Endothelial cell of umbilical vein (primary cell): ENCODE data around the gene RGL3. TPM values are rescaled to one million over a fixed set of nuclear protein-coding genes. Genes with fewer than 3 reads are reported as not detected.

ENCODE experiments used
- BruUV-seq: library from RNA; stranded (reverse); fragments of 400-500 nt; replicated peaks from 2 replicates; lab custom pipeline; 2021; lab: Mats Ljungman, UMichigan
- CTCF ChIA-PET: fragments of 300-600, 350-600 bp; sonication (Branson Sonifier 250); formaldehyde crosslinking; loops from one replicate; lab custom pipeline; 2021; ENCODE audit warnings: antibody characterized with exemption, inconsistent platforms; lab: Charles Lee
- POLR2A ChIA-PET: fragments of 300-600, 350-600 bp; sonication (Branson Sonifier 250); formaldehyde crosslinking; loops from one replicate; lab custom pipeline; 2021; ENCODE audit warnings: antibody characterized with exemption, inconsistent platforms; lab: Charles Lee
- DNase-seq: peaks from one replicate; pipeline ENCODE4 v3.0.0-alpha.2; 2011; ENCODE audit warnings: low read depth, low spot score
- FAIRE-seq: peaks from 2 replicates; lab custom pipeline; 2011; peaks lifted over from hg19 to GRCh38; lab: Jason Lieb, UNC
- H2AFZ ChIP-seq: 2 replicates; pipeline ENCODE4 v1.6.0; 2012; ENCODE audit warnings: low read depth, low read length, control low read depth, inconsistent platforms
- H3K27ac ChIP-seq: 2 replicates; pipeline ENCODE4 v1.5.1; 2011; ENCODE audit warnings: low read depth, mild to moderate bottlenecking, control low read depth, low read length, moderate library complexity; ENCODE audit not compliant: insufficient read depth
- H3K27me3 ChIP-seq, 2 experiments: 2 replicates each; pipeline versions ENCODE4 v1.6.0 to v1.6.1; 2011; ENCODE audit warnings: low read length in 2 of 2, mixed read lengths in 1 of 2; ENCODE audit not compliant: control insufficient read depth in 2 of 2, insufficient read depth in 2 of 2
- H3K36me3 ChIP-seq, 2 experiments: 2 replicates in 1 of 2; 3 replicates in 1 of 2; pipeline ENCODE4 v1.5.1; 2011; ENCODE audit warnings: low read length in 2 of 2, mild to moderate bottlenecking in 1 of 2, moderate library complexity in 1 of 2; ENCODE audit not compliant: control insufficient read depth in 2 of 2, insufficient read depth in 2 of 2; ENCODE audit errors: extremely low read depth in 1 of 2
- H3K4me1 ChIP-seq: 3 replicates; pipeline ENCODE4 v1.5.1; 2011; ENCODE audit warnings: mild to moderate bottlenecking, low read length; ENCODE audit not compliant: control insufficient read depth, insufficient read depth; ENCODE audit errors: extremely low read depth
- H3K4me2 ChIP-seq: 2 replicates; pipeline ENCODE4 v1.6.1; 2011; ENCODE audit warnings: low read length, control low read depth, mixed read lengths; ENCODE audit not compliant: insufficient read depth
- H3K4me3 ChIP-seq, 3 experiments: fragments of 200-600 bp in 1 of 3; sonication (generic), shearing (Covaris generic) in 1 of 3; replicated peaks in 1 of 3; 2 replicates each; pipeline ENCODE4 v1.5.1; 2011 to 2016; ENCODE audit warnings: control low read depth in 3 of 3, low read length in 3 of 3, mild to moderate bottlenecking in 2 of 3, inconsistent platforms in 1 of 3, low read depth in 1 of 3, moderate library complexity in 1 of 3; ENCODE audit not compliant: insufficient read depth in 1 of 3
- H3K79me2 ChIP-seq: 2 replicates; pipeline ENCODE4 v1.6.0; 2012; ENCODE audit warnings: low read length, inconsistent platforms; ENCODE audit not compliant: control insufficient read depth, insufficient read depth
- H3K9ac ChIP-seq: replicated peaks from 2 replicates; pipeline ENCODE3; 2011; ENCODE audit warnings: low read length, control low read depth; ENCODE audit not compliant: insufficient read depth; ENCODE audit errors: extremely low read depth
- H3K9me1 ChIP-seq: replicated peaks from 3 replicates; pipeline ENCODE4 v1.6.0; 2011; ENCODE audit warnings: mild to moderate bottlenecking, low read length; ENCODE audit not compliant: control insufficient read depth, insufficient read depth; ENCODE audit errors: extremely low read depth
- H3K9me3 ChIP-seq: replicated peaks from 2 replicates; pipeline ENCODE4 v1.5.1; 2012; ENCODE audit warnings: low read length, inconsistent platforms; ENCODE audit not compliant: control insufficient read depth, insufficient read depth
- H4K20me1 ChIP-seq: replicated peaks from 2 replicates; pipeline ENCODE3; 2011; ENCODE audit warnings: mild to moderate bottlenecking, low read length; ENCODE audit not compliant: control insufficient read depth, insufficient read depth; ENCODE audit errors: extremely low read depth
- EZH2 ChIP-seq: IDR thresholded peaks from 2 replicates; pipeline ENCODE4 v1.6.1; 2012; ENCODE audit warnings: borderline replicate concordance, low read depth, mild to moderate bottlenecking, moderate library complexity, low read length, inconsistent platforms; ENCODE audit not compliant: severe bottlenecking
- MYC ChIP-seq: IDR thresholded peaks from one replicate; pipeline ENCODE4 v1.6.1; 2011; ENCODE audit warnings: mild to moderate bottlenecking, low read depth, low read length
- POLR2A ChIP-seq: IDR thresholded peaks from 2 replicates; pipeline ENCODE4 v1.6.1; 2012; ENCODE audit warnings: low read depth, mild to moderate bottlenecking, control low read depth, low read length
- POLR2AphosphoS5 ChIP-seq: IDR thresholded peaks from 2 replicates; pipeline ENCODE4 v1.6.1; 2012; ENCODE audit warnings: low read depth, mild to moderate bottlenecking, control low read depth, low read length, moderate library complexity; ENCODE audit not compliant: insufficient read depth
- dilution Hi-C: fragments of 300-500 bp; cut with MboI; formaldehyde crosslinking; loops from one replicate; pipeline ENCODE4 v1.15.0; 2019; ENCODE audit warnings: low sequenced_read_pairs; ENCODE audit not compliant: extremely low pct_ligation_motif_present
- intact Hi-C: fragments of 100-400 bp; cut with micrococcal nuclease; formaldehyde crosslinking; loops from one replicate; pipeline ENCODE4 v1.10.0; 2022
- polyA plus RNA-seq, 4 experiments: library from polyadenylated mRNA; depleted of rRNA in 3 of 4; stranded (reverse) in 3 of 4; unstranded in 1 of 4; fragments of >200 nt; gene quantifications; 2 replicates each; pipeline versions ENCODE4 v1.2.1 to v1.2.3, GENCODE V29; 2011 to 2012; ENCODE audit warnings: missing spikeins in 1 of 4
- total RNA-seq: library from RNA; stranded (reverse); gene quantifications from 2 replicates; pipeline ENCODE4 v1.2.3, GENCODE V29; 2021
- TF ChIP-seq, protein P1 (sequence below), 2 donors: IDR thresholded peaks; 1 replicate in 1 of 2; 2 replicates in 1 of 2; pipeline ENCODE4 v1.5.1; 2011; ENCODE audit warnings: low read length in 2 of 2, mild to moderate bottlenecking in 2 of 2, moderate library complexity in 2 of 2, control low read depth in 1 of 2, inconsistent platforms in 1 of 2, low read depth in 1 of 2; ENCODE audit not compliant: insufficient read depth in 1 of 2; ENCODE audit errors: extremely low read depth in 1 of 2

The RGL3 gene
- total and polyA plus RNA-seq, 2 donors (not counting 3 experiments of a cell fraction or from before 2014, with no cell fraction given), result 0.23 to 5.2 TPM

DNA sequence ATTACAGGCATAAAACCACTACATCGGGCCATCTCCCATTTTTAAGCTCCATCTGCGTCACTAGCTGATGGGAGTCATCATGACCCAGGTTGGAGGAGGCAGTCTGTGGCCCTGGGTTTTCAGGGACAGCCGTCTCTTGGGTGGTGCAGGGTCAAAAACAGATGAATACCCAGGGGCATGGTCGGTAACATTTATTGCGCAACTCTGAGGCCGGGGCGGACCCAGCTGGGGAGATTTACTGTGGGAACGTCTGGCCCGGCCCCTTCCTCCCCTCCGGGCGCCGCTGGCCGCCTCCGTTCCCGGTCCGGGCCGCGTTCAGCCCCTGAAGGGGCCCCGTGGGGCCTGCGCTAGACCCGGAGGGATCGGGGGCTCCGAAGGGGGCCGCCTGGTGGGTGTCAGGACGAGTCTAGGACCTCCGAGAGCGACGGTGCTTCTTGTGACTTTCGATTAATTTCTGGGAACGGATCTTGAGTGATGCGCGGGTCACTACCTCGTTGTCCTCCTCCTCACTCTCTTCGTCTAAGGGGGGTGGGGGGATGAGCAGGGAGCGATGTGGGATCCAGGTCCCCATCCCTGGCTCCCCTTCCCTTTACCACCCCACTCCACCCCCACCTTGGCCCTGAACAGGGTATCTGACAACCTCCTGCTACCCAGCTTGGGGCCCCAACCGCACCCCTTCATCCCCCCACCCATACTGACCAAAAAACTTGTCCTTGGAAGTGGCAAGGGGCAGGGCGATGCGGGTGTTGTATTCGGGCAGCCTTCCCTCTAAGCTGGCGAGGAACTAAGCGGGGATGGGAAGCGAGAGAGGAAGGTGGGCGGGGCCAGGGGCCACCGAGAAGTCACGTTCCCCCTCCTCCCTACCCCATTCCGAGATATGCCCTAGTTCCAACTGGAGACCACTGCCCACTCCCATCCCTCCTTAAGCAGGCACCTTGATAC, 1.6 kb upstream of the RGL3 start:
- no peak overlapping the region for H3K9ac ChIP-seq
- intact Hi-C loops, result loop anchor here (5.0 kb wide), 1 partner anchor 38 kb away; the partner anchor contains the start of gene EPOR

DNA sequence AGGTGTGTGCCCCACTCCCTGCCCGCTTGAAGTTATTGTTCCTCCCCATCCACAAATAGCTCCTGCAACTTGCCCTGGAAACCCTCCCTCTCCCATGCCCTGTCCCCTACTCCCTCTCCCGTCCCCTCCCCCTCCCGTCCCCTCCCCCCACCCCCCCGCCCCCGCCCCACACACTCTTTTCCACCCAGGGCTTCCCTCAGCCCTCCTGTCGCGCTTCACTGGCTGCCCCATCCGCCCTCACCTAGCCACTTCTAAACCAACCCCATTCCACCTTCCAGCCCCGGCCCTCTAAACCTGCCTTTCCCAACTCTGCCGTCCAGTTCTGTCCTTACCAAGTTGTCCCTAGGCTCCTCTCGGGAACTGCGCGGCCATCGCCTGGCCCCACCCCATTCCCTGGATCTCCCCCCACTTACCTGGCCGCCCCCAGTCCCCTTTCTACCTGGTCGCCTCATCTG, 993 bp downstream of the RGL3 start:
- Histone ChIP-seq H3K9me1 (no peaks in the 10 kb centered on the region), H3K4me2 (no peak overlapping the region), H3K4me3 (no peak overlapping the region), H3K79me2 (no peaks in the 10 kb centered on the region), H3K4me1 (peaks cover 9% of the 10 kb centered on the region), H4K20me1 (no peaks in the 10 kb centered on the region), H3K9ac (no peak overlapping the region), H3K27me3 (peaks cover 28 to 30% of the 10 kb centered on the region in 2 experiments), H3K27ac (no peak overlapping the region), H3K9me3 (no peaks in the 10 kb centered on the region), H2AFZ (no peak overlapping the region), H3K36me3 (no peaks in the 10 kb centered on the region)
- TF ChIP-seq, protein P1, sequence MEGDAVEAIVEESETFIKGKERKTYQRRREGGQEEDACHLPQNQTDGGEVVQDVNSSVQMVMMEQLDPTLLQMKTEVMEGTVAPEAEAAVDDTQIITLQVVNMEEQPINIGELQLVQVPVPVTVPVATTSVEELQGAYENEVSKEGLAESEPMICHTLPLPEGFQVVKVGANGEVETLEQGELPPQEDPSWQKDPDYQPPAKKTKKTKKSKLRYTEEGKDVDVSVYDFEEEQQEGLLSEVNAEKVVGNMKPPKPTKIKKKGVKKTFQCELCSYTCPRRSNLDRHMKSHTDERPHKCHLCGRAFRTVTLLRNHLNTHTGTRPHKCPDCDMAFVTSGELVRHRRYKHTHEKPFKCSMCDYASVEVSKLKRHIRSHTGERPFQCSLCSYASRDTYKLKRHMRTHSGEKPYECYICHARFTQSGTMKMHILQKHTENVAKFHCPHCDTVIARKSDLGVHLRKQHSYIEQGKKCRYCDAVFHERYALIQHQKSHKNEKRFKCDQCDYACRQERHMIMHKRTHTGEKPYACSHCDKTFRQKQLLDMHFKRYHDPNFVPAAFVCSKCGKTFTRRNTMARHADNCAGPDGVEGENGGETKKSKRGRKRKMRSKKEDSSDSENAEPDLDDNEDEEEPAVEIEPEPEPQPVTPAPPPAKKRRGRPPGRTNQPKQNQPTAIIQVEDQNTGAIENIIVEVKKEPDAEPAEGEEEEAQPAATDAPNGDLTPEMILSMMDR (IDR thresholded peaks at IDR 0.05; ENCODE audit: extremely low read depth in 1 of 2, insufficient read depth in 1 of 2, low read depth in 1 of 2, low read length in 2 of 2), result no peak
- TF ChIP-seq POLR2A (no peak), POLR2AphosphoS5 (no peak), MYC (no peak)
- FAIRE-seq (no peak), DNase-seq (no peak)
- ChIA-PET POLR2A (no interaction called here), CTCF (interaction anchor here (0.9 kb wide), 1 partner anchor 17 kb away, joined by 3 read pairs; the partner anchor contains the start of gene PRKCSH)
- intact Hi-C loops (no loop called here), dilution Hi-C loops (no loop called here)
- no TSS peak for BruUV-seq

More for the DNA sequence above, 1.6 kb upstream of the RGL3 start:
- CTCF ChIA-PET, result interaction anchor here (0.9 to 3.7 kb wide), 8 partner anchors 10 to 127 kb away, joined by 3 to 19 read pairs (median 5); partner anchors contain the start of genes ODAD3 and PRKCSH
- H3K36me3 ChIP-seq, result no peaks in the 10 kb centered on the region
- POLR2A ChIA-PET, result no interaction called here
- H3K27me3 ChIP-seq, result peaks cover 36 to 39% of the 10 kb centered on the region in 2 experiments
- no peaks in the 10 kb centered on the region for H4K20me1 ChIP-seq
- no TSS peak for BruUV-seq
- H3K4me1 ChIP-seq, result peaks cover 9% of the 10 kb centered on the region
- TF ChIP-seq POLR2A (no peak), EZH2 (peak; percentile 55)
- no peak overlapping the region for H3K4me2 ChIP-seq
- no peak overlapping the region for H3K4me3 ChIP-seq
- dilution Hi-C loops, result no loop called here
- H3K27ac ChIP-seq, result no peak overlapping the region
- H3K9me1 ChIP-seq, result no peaks in the 10 kb centered on the region
- H2AFZ ChIP-seq, result no peak overlapping the region
- no peaks in the 10 kb centered on the region for H3K79me2 ChIP-seq
- no peaks in the 10 kb centered on the region for H3K9me3 ChIP-seq
- FAIRE-seq, result no peak
- DNase-seq, result no peak
